CD4-positive, alpha-beta T cell treated with Interleukin-17A for 4 hours (primary cell): ENCODE data around the gene STX19.
"Not testable (repeated sequence)": the region's sequence is repeated elsewhere in the genome, so short reads cannot be mapped to it uniquely, and the experiment has no call there.

ENCODE experiments used
- DNase-seq: peaks from one replicate; pipeline ENCODE4 v3.0.0-alpha.2; 2020; ENCODE audit warnings: mixed read lengths

STX19 gene, protein sequence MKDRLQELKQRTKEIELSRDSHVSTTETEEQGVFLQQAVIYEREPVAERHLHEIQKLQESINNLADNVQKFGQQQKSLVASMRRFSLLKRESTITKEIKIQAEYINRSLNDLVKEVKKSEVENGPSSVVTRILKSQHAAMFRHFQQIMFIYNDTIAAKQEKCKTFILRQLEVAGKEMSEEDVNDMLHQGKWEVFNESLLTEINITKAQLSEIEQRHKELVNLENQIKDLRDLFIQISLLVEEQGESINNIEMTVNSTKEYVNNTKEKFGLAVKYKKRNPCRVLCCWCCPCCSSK

DNA sequence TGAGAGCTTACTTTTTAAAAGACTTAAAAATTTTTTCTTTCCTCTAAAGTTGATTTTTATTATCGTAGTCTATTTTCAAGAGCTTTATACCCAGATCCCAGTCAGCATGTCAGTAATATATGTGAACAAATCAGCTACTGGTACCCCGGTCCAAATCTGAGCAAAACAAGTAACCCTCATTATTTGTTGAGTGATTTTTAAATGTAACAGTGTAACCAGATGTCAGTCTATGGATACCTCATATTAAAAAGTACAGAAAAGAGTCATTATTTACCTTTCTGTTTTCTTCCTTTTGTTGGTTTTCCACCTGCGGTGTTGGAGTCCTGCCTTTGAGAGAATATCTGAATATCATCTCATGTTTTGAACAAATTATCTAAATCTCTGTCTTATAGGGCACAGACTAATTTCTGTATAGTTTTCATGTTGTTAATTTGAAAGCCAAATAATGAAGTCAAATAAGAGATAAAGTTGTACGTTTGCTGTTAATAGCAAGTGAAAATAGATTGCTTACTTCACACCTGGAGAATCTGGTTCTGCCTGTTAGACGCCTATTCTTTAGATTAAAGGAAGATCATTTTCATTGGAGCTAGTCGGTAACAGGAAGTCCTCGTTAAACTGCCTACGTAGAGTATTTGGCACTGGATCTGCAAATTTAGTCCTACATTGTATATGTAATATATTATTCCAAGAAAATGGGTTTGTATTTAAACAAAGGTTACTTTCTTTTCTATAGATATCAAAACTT lies at the start of gene STX19:
STX19 (minus strand) TSS at position 505 of the 745 bp plus-strand sequence. CDS start 13,328 bp downstream, outside the sequence.
- no peak for DNase-seq

DNA sequence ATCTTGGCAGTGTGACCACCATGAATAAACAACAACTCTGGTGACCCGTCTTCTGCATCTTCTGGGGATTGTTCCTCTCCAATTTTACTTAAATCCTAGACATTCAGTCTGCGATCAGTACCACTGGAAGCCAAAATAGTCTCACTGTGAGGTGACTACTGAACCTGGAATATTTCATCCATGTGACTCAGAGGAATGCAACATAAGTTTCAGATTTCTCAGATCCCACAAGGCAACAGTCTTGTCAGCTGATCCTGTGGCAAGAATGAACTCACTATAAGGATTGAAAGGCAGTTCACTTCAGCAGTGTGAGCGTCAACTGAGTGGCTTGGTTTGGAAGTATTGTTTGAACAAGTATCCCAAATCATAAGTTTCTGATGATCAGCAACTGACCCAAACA lies 47.7 kb upstream of the STX19 start:
- no peak for DNase-seq

DNA sequence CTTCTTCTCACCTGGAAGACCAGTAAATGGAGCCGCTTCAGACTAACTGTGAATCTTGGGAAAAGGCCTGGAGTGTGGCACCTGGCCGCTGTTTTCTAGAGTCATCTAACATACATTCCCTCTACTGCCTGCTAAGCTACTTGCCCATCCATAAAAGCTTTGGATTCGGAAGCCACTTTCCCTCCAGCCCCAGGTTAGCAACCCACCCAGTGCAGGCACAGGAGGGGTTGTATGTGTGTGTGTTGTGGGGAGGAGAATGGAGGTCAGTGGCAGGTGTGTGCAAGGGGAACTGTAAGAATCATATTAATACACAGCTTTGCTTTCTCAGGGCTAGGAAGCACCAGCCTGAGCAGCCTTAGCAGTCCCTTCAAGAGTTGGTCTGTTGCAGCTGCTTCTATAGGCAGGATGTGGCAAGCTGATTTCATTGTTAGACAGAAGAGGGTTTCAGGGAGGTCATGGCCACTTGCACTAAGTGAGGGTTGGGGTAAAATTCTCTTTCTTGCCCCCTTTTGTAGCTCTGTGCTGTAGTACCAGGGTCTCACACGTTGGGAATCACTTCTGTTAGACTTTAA lies 43.4 kb upstream of the STX19 start:
- DNase-seq, result no peak

DNA sequence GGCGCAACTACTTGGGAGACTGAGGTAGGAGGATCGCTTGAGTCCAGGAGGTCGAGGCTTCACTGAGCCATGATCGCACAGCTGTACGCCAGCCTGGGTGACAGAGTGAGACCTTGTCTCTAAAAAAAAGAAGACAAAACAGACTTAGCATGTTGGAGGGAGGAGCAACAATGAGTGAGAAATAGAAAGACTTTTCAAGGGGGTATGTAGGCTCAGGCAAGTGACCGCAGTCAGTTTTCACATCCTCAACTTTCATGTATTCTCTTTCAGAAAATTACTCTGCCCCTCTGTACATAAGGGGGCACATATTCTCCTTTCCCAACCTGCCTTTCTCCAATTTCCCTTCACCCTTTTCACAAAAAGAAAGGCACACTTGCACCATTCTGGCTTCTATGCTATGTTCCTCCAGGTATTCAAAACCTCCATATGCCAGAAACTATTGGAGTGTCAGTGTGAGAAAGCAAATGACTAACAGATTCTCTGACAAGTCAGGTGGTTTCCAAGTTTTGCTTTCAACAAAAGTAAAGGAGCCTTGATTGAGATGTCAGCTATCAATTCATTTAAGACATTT lies 42.0 kb upstream of the STX19 start:
- no peak for DNase-seq

DNA sequence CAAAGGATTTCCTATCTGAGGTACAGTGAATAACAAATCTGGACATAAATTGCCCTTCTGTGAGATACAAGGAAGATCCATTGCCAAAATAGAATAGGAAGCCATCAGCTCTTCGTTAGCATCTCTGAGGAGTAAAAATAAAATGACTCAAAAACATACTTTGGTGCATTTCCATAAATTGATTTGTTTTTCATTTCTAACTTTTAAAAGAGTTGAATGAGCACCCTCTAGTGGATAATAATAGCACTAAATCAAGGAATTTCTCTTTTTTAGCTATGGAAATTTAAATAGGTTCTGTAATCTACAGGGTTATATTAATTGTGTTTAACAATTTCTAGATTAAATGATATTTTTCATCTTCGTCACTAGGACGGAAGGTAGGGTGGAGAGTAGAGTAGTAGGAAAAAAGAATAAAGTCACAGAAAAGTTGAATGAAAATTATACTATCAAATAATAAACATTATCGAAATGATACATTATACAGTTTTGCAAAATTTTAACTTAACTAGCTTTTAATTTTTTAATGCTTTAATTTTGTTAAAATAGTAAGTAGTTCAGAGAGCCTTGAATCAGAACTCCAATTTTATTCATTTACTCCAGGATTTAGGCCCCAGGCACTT lies 40.9 kb upstream of the STX19 start:
- no peak for DNase-seq

DNA sequence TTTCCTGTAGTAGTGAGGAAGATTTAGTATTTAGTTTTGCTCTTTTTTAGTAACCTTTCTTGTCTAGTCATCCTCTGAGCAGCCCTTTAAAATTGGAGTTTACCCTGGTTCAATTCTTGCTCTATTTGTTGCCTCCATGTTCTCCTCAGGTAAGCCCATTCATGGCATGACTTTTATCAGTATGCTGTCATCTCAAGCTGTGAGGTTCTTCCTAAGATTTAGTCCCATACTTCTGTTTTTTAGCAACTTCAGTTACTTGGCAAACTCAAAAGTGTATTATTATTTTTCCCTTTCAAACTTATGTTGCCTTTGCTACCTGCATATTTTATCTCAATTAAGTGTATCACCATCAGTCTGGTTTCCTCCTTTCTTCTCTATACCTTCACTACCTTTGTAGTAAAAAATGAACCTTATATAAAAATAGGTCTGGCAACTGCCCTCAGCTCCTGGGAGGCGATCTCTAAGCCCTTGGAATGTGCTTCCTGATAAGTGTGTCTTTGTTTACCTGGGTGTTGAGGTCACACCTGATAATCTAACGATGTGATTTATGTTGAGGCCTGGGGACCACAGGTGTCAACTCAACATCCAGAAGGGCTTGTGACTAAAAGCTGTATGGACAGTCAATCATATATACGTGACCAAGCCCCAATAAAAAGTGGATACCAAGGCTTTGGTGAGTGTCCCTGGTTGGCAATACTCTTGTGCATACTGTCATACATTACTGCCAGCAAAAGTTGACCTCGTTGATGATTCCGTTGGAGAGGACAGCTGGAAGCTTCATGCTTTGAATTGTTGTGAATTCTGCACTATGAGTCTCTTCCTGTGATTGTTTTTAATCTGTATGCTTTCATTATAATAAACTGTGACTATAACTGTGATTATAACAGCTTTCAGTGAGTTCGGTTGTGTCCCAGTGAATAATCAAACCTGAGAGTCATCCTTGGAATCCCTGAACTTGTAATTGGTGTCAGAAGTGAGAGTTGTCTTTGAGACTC lies 38.4 kb upstream of the STX19 start:
- no peak for DNase-seq

DNA sequence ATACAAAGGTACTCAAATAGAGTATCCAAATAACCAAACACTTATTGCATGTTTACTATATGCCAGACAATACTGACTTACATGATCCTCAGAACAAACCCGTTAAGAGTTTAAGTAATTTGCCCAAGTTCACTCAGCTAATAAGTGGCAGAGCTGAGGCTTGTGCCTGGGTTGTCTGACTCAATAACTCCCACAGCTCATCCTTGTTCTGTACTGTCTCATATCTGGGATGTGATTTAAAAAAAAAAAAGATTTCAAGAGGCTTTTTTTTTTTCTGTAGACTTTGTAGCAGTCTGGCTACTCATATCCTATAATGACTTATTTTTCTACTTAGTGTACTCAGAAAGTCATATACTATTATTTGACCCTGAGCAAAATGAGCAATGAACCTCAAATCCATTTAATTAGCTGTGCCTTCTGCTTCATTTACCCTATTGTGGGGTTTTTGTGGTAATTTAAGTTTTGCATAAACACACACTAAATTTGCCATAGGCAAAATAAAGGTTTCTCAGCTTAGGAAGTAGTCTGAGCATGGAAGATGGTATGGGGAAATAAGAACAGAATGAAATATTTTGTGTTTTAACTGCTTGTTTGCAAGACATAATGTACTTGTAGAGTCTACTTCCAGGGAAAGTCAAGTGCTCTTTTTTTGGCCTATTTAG lies 37.6 kb upstream of the STX19 start:
- DNase-seq, result no peak

DNA sequence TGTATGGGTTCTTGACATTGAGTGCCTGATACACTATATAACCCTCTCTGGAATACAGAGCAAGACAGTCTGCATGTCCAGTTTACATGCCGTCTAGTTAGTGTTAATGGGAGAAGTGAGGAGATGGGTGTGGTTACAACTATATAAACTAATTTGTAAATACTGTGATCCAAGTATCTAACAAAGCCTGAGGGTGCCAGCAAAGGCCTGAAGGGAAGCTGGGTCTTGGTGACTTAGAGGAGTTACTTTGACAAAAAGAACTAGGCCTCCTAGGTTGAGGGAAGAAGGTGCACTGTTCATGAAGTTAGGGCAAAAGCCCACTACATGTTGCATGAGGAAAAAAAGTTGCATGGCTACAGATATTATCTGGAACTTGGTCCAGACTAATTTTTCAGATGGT lies 36.7 kb upstream of the STX19 start:
- DNase-seq, result no peak

DNA sequence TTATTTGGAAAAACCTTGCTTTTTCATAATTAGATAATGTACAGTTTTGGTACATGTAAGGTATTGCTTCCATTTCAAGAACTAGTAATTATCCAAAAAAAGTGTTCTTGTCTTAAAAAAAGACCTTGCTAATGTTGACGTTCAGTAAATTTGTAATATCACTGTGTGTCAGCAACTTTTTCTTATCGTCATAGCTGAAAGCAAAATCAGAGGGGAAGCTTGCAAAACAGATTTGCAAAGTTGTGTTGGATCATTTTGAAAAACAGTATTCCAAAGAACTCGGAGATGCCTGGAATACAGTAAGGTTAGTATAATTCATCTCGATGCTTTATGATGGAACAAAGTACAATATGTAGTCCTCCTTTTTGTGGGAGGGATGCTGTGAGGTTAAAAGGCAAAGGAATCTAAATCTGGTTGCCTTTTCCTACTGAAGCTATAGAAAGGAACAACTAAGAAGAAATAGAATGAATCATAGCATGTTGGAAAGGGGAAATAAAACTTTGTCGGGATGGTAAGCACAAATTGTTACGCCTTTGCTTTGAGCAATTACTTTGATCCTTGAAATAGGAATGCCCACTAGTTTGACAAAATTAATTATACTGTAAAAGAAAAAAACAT lies 36.0 kb upstream of the STX19 start:
- no peak for DNase-seq

DNA sequence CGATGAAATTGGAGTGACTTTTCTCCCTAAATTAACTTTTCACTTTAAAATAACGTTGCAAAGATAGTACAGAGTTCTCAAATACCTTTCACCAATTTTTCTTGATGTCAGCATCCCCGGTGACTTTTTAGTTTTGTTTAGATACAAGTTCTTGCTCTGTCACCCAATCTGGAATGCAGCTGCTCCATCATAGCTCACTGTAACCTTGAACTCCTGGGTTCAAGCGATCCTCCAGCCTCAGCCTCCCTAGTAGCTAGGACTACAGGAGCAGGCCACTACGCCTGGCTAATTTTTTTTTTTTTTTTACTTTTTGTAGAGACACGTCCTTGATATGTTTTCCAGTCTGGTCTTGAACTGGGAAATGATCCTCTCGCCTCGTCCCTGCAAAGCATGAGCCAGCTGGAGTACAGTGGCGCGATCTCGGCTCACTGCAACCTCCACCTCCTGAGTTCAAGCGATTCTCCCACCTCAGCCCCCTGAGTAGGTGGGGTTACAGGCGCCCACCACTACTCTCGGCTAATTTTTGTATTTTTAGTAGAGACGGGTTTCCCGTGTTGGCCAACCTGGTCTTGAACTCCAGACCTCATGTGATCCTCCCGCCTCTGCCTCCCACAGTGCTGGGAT lies 35.2 kb upstream of the STX19 start:
- DNase-seq, result no peak

DNA sequence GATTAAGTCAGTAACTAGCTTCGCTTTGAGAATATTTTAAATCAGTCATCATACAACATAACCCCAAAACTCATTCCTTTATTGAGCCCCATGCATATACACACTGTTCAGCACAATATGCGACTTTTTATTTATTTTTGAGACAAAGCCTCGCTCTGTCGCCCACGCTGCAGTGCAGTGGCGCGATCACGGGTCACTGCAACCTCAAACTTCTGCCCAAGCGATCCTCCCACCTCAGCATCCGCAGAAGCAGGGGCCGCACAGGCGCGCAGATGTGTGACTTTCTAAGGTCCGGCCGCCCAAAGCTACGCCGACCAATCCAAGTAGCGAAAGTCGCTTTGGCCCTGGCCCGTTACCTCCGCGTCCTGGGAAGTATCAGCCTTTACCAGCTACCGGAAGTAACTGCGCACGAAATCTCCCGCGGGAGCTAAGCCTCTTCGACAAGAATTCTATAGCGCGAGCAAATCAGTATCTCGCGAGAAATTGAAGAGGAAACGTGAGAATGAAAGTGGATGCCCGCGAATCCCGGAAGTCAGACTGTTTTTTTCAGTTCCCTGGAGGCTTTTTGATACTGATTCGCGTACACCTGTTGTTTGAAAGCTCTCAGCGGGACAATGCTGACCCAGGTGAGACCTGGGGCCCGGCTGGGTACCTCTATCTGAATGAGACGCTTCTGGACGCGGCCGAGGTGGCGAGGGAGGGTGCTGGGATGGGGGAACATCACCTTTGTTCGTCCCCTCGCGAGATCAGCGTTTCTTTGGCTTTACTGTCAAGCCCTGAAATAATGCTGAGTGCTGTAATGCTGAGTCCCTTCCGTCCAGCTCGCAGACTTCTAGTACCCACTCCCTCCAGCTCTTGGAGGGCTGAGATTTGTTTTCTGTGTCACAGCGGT lies 34.4 kb upstream of the STX19 start, which contains the start of the genes DHFR2 and NSUN3:
DHFR2 (minus strand) TSS at position 404 of the 892 bp plus-strand sequence. CDS start 1,405 bp downstream, outside the sequence.
NSUN3 (plus strand) TSS at position 549 of the 892 bp plus-strand sequence; CDS start at position 615, 66 bp downstream.
- DNase-seq, result peak; percentile 84

DNA sequence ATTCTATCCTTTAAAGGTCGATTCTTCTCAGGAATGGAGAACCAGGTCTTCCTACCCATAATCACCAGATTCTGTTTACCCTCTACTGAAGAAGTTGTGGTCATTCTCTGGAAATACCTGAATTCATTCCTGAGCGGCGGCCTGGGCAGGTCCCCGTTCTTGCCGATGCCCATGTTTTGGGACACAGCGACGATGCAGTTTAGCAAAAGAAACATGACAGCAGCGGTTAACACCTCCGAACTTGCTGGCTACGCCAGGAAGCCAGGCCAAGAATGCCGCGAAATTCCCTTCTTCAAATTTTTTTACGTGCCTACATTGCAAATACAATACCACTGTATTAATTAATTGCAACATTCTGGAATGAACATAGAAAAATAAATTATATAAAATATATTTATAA lies 32.9 kb upstream of the STX19 start:
- DNase-seq, result no peak

DNA sequence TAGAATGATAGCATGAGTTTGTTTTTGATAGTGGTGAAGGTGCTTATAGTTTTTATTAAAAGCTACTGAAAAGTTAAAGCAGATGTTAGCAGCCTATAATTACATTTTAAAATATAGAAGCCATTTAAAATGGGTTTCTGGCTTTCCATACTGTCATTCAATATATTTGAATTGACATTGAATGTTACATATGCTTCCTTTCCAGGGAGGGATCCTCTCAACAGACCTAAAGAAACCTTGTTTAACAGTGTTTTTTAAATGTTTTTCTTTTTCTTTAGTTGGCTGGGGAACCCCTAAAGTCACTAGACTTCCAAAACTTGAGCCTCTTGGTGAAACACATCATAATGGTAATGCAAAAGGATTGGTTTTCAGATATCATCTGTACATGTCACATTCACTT lies 22.1 kb upstream of the STX19 start:
- no peak for DNase-seq

DNA sequence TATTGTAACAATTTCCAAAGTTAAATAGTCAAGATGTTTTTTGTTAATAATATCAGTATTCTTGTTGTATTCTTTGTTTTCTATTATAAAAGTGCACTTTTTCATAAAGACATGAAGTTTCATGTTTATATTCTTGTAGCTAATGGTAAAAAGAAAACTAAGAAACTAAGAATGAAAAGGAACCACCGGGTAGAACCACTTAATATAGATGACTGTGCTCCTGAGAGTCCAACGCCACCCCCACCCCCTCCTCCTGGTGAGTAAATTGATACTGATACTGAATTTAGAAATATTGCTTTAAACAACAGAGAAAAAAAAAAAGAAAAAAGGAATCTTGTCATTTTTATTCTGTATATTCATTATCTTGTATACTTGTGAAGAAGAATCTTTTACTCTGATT lies 20.9 kb upstream of the STX19 start:
- DNase-seq, result no peak

DNA sequence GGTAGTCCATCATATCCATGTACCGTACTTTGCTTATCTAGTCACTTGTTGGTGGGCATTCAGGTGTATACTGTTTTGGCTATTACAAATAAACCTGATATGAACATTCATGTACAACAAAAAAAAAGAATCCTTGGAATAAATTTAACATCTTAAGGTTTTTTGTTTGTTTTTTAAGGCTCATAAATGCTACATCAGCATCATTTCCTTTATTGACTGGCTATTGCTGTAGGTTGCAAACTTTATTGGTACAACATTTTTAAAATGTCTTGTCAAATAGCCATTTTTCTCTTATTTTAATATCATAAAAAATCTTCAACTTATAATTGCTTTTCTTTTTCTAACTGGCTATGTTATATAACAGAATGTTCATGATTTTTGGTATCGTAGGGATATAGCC lies 18.1 kb upstream of the STX19 start:
- DNase-seq, result no peak

DNA sequence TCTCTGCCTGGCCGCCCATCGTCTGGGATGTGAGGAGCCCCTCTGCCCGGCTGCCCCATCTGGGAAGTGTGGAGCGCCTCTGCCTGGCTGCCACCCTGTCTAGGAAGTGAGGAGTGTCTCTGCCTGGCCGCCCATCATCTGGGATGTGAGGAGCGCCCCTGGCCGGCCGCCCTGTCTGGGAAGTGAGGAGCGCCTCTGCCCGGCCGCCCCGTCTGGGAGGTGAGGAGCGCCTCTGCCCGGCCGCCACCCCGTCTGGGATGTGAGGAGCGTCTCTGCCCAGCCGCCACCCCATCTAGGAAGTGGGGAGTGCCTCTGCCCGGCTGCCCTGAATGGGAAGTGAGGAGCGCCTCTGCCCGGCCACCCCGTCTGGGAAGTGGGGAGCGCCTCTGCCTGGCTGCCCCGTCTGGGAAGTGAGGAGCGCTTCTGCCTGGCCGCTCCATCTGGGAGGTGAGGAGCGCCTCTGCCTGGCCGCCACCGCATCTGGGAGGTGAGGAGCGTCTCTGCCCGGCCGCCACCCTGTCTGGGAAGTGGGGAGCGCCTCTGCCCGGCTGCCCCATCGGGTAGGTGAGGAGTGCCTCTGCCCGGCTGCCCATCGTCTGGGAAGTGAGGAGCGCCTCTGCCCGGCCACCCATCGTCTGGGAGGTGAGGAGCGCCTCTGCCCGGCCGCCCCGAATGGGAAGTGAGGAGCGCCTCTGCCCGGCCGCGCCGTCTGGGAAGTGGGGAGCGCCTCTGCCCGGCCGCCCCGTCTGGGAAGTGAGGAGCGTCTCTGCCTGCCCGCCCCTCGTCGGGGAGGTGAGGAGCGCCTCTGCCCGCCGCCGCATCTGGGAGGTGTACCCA lies 15.9 kb upstream of the STX19 start:
- DNase-seq, result not testable (repeated sequence)

DNA sequence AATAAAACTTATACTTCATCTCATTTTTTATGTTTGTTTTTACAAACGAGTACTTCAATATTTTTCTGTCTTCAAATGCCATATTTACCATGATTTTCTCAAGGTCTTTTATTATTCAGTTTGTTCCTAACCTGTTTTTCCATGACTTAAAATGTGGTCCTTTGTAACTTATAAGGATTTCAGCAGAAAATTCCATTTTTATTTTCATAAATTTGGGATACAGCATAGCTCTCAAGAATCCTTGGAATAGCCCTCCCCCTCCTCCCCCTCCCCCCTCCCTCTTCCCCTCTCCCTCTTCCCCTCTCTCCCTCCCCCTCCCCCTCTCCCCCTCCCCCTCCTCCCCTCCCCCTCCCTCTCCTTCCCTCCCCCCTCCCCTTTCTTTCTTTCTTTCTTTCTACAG lies 14.9 kb upstream of the STX19 start:
- DNase-seq, result no peak

DNA sequence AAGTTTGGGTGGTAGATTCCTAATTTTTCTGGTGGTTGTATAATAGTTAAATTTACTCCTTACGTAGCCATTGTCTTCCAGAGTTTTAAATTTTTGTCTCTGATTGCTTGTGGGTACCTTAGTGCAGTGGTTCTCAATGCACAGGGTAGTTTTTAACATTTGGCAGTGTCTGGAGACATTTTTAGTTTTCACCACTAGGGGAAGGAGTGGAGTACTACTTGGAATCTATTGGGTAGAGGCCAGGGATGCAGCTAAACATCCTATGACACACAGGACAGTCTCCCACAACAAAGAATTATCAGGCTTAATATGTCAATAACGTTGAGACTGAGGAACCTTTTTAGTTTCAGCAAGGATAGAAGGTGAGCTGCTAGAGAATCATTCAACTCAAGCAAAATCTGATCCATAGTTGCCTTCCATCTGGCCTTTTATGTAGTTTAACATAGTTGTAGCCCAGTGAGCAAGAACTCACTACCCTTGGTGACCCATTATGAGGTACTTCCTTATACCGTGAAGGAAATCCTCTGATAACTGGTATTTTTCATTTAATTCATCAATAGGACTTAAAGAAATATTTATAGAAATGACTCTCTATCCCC lies 8.6 kb upstream of the STX19 start:
- DNase-seq, result no peak
